Left renal cortex interstitium (tissue), 4 donors: ENCODE results near the gene KBTBD12. TPM values are rescaled to one million over a fixed set of nuclear protein-coding genes. Genes with fewer than 3 reads are reported as not detected.
"Not testable (repeated sequence)": the region's sequence is repeated elsewhere in the genome, so short reads cannot be mapped to it uniquely, and the experiment has no call there.

ENCODE experiments used
- DNase-seq, 4 donors: peaks; one replicate each; pipeline ENCODE4 v3.0.0-alpha.2; 2013; ENCODE audit warnings: low read depth in 4 of 4, low spot score in 2 of 4, missing footprints in 1 of 4
- polyA plus RNA-seq, 4 donors: library from polyadenylated mRNA; unstranded; fragments of 120-200 nt; gene quantifications; one replicate each; pipeline ENCODE4 v1.2.1, GENCODE V29; 2013; ENCODE audit not compliant: insufficient read length in 4 of 4

The KBTBD12 gene
- polyA plus RNA-seq, 4 donors: 0.81 to 1.6 (median 1.3) TPM

DNA sequence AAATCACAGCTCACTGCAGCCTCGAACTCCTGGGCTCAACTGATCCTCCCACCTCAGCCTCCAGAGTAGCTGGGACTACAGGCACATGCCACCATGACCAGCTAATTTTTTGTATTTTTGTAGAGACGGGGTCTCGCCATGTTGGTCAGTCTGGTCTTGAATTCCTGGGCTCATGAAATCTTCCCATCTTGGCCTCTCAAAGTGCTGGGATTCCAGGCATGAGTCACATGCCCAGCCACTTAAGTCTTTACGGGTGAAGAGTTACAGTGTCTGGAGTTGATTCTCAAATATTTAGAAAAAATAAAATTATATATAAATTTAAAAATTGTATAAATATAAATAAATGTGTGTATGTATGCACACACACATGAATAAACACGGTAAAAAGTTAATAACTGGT is 14.5 kb upstream of the KBTBD12 start:
- DNase-seq: no peak

DNA sequence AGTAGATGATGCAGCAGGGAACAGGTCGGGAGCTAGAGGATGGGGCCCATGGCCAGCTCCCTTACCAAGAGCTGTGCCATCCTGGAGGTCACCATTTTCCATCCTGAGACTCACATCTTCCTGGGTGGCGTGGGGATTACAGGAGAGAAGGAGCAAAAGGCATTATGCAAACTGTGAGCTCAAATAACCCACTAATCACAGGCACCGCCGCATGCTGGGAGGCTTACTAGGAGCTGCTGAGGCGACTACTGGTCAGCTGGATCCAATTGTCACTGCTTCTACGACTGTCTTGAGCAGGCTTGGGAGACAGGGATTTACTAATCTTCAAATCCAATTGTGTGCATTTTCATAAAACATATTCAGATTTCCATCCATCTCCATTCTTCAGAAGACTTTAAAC is 12.5 kb upstream of the KBTBD12 start:
- no peak for DNase-seq

DNA sequence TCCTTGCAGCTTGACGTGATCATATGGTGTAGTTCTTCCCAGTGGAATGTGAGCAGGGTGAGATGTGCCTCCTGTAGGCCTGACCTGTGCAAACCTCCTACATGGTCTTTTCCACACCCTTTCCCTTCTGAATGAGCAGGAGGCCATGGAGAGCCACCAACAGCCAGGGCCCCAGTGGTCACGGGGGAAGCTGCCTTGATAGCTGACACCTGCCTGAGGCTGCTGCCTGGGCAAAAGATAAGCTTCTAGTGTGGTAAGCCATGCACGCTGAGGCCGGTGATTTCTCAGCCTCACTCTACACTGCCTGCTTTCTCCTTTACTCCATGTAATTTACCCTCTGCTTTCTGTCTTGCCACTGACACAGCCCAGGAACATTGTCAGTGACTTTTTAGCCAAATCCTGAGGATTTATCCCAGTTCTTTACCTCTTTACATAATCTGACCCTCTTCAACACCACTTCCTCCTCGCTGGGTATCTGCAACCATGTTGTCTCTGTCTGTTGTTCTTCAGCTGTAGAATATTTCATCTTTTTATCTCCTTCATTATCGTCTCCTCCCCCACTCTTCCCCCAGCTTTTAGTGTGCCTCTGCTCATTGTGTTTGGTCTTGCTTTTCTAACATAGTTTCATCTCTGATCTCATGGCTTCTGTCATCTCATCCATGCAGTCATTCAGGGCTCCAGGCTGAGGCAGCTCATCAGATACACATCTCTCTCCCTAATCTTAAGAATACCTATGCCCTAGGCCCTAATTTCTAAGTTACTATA is 11.2 kb upstream of the KBTBD12 start:
- DNase-seq: no peak

DNA sequence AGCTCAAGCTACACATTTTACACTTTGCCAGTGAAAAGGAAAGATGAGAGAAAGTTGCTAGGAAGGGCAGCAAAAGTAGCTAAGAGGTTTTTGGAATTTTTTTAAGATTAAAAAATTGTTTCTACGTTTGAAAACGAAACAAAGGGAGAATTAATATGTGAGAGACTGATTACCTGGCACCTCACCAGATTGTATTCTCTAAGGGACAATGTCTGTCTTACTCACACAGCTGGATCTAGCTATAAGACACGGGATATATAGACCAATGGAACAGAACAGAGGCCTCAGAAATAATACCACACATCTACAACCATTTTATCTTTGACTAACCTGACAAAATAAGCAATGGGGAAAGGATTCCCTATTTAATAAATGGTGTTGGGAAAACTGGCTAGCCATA is 9.5 kb upstream of the KBTBD12 start:
- no peak for DNase-seq

DNA sequence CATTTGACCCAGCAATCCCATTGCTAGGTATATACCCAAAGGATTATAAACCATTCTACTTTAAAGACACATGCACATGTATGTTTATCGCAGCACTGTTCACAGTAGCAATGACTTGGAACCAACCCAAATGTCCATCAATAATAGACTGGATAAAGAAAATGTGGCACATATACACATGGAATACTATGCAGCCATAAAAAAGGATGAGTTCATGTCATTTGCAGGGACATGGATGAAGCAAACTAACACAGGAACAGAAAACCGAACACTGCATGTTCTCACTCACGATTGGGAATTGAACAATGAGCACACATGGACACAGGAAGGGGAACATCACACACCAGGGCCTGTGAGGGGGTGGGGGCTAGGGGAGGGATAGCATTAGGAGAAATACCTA is 8.4 kb upstream of the KBTBD12 start:
- not testable (repeated sequence) for DNase-seq

DNA sequence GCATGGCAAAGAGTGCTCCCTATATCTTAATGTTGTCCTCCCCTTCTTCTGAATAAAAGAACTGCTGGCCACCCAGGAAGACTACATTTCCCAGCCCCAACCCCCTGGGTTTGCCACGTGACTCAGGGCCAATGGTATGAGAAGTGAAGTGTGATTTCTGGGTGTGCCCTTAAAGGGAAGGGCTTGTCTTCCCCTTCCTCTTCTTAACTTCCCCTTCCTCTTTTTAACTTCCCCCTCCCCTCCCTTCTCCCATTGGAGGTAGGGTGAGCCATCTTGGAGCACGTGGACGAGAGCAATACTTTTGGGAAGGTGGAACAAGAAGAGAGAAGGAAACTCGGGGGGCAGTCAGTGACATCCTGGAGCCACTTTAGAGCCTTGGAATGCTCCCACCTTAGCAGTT is 6.8 kb upstream of the KBTBD12 start:
- no peak for DNase-seq

DNA sequence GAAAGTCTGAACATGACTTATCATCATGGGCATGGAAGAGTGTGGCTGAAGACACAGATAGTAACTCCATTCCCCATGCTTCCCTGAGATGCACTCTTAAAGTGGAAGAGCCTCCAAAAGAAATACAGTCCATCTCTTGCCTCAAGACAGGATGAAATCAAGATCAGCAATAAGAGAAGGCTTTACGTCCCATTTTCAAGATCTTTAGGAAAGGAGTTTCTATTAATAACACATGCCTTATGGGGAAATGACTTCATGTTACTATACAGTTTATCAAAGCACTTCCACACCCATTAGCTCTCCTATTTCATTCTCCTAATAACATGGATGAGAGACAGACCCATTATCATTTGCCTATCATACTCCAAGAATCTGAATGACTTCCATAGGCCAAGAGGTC is 6.1 kb upstream of the KBTBD12 start:
- DNase-seq: no peak

DNA sequence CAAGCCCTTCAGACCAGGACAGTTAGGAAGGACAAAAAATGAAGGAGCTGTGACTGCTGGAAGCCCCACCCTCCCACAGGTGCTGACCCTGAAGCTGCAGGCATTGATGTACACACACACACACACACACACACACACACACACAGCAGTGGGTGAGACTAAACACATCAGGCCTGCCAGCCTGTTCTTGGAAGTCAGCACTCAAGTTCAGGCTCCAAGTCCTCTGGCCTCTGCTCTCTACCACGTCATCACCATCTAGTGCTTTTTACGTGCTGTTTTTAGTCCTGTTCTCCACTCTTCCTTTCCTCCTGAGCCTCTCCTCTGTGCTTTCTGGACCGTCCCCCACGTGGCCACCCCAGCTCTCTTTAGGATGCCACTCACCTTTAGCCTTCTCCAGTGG is 5.4 kb upstream of the KBTBD12 start:
- DNase-seq: no peak

DNA sequence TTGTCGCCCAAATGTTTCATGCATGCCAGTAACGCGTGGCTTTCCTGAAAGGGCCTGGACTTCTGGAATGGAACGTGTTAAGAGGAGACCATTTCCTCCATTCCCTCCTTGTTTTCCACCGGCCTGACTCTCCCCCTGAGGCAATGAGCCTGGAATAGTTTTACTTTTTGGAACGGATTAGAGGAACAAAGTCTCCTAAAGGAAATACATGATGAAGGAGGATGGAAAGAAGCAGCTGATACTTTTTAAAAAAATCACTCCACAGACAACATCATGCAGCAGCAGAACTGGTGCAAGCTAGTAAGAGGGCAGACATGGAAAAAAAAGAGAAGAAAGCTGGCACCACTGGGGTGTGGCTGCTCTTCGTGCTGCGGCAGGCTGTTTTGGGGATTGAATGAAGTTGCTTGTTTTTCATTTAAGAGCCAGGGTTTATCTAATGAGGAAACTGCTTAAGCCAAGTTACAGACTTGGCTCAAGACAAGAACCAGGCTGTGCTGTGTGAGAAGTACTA is 3.6 kb upstream of the KBTBD12 start:
- no peak for DNase-seq

DNA sequence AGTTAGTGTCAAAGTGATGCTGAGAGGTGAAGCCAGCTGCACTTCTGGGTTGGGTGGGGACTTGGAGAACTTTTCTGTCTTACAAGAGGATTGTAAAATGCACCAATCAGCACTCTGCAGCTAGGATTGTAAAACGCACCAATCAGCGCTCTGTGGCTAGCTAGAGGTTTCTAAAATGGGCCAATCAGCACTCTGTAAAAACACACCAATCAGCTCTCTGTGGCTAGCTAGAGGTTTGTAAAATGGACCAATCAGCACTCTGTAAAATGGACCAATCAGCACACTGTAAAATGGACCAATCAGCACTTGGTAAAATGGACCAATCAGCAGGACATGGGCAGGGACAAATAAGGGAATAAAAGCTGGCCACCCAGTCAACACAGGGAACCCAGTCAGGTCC is 1.2 kb upstream of the KBTBD12 start:
- DNase-seq: not testable (repeated sequence)

DNA sequence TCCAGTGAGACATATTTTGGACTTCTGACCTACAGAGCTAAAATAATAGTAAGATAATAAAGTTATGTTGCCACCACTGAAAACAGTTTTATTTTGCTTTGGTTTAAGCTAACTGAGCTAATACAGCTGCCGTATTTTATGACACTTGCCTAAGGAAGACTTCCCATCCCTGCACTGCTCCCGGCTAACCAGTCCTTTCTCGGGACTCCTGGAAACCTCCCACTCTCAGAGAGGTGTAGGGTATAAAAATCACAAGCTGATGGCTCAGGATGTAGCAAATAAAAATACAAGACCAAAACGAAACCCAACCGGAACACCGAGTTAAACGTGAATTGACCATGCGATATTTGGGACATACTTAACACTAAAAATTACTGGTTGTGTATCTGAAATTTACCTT is 448 bp upstream of the KBTBD12 start:
- DNase-seq: no peak

DNA sequence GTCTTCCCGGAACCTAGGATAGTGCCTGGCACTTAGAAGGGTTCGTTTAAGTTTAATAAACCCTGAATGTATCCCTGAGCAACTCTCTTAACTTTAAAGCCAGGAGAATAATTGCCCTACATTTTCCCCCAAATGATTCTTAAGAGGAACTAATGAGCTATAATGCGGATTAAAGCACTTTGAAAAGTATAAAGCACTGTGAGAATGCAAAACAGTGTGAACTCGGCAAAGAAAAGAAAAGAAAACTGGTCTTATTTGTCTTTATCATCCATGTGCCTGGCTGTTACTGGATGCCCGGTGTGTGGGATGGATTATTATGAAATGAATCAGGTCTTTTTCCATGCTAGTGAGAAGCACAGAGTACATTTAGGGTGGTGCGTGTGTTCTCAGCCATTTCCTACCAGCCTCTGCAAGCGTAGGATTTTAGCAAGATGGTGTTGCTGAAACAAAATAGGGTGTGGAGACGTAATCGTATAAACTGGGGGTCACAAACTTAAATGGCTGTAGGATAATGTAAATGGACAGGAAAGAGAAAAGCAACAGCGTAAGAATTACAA is 983 bp downstream of the KBTBD12 start:
- no peak for DNase-seq

DNA sequence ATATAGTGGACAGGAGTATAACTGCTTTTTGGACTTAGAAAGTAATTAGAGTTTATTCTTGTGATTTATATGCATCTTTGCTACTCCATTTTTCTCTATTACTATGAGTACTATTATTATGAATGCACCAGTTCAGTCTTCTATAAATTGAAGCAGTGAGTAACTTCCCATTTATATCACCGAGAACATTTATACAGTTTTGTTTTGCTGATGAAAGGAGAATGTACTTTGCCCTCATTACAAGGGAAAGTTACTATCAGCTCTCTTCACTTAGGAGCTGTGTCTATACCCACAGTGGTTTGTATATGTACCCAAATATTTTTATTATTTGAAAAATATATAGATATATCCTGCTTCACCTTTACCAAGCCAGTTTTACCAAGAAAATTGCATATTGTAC is 5.7 kb downstream of the KBTBD12 start:
- no peak for DNase-seq

DNA sequence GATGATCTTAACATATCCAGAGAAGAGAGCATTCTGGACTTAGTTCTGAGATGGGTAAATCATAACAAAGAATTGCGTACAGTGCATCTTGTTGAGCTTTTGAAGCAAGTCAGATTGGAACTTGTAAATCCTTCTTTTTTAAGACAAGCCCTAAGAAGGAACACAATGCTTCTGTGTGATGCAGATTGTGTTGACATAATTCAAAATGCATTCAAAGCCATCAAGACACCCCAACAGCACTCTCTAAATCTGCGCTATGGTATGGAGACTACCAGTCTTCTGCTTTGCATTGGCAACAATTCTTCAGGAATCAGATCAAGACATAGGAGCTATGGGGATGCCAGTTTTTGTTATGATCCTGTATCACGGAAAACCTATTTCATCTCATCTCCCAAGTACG is 8.6 kb downstream of the KBTBD12 start:
- no peak for DNase-seq

DNA sequence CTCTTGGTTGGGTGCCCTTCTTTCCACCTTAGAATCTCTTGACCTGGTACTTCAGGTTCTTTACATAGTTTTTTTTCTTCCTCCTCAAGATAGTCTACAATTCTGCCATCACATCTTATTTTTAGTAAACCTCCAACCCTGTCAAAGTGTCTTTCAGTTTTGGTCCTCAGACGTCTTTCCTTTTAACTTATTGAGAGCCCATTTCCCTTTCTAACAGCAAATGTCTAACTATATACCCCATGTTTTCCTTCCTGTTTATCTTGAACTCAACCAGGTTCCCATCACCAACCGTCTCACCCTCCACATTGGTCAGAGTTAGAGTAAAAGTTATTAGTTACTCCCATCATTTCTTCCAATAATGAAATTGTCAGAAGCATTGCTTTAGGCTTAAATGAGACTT is 10.4 kb downstream of the KBTBD12 start:
- no peak for DNase-seq

DNA sequence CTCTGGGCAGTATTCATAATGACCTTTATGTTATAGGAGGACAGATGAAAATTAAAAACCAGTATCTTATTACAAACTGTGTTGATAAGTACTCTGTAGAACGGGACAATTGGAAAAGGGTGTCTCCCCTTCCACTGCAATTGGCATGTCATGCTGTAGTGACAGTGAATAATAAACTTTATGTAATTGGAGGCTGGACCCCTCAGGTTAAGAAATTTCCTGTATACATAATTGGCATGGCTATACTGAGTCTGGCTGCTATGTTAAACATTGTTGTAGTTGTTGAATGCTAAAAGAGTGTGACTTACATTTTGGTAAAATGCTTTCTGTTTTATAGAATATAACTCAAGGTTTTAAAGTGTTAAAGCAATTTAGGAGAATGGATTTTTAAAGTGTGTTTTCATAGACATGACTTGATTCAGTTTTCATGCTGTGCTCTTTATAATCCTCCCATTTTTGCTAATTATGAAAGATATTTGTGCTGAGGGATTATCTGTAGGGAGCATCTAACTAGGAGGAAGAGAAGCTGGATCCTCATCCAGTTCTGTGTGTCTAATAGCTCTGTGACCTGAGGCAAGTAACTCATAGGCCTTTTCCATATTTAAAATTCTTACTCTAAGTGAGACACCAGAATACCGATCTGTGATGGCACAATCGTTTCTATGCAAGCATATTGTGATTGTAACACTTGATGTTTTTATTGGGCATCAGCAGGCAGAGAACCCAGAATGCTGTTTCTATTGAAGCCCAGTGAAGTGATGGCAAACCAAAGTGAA is 13.0 kb downstream of the KBTBD12 start:
- DNase-seq: no peak

DNA sequence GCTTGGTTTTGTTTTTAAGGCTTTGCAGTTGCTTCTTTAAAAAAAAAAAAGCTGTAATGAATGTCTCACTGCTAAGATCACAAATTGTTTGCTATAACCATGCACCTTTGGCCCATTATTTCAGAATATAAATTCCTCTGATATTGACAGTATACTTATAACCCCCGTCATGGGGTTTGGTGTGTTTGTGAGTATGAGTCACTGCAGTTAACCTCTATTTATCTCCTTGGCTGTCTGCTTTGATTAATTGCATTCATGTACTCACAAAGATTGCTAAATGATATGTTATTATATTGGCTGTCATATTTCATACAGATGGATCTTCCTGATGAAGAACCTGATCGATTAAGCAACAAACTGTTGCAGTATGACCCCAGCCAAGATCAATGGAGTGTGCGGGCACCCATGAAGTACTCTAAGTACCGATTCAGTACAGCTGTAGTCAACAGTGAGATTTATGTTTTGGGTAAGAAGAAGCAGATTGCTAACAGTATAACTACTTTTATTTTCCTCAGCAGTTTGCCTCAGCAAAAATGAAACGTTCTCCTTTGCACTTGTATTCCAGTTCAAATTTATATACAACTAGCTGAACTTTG is 14.9 kb downstream of the KBTBD12 start:
- DNase-seq: no peak

DNA sequence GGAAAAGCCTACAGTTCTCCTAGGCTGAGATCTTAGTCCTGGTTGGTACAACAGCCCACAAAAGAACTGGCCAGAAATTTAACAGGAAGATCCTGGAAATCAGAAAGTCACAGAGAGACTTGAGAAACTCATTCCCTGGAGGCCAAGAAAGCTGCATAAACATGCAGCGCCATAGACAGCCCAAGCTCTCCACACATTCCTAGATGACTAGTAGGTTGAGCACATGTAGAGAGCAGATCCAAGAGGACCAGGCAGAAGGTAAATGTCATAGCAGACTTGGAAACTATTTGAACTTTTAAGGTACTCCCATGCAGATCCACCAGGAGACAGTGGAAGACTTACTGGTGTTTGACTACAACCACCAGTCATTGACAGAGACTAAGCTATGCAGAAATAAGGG is 18.4 kb downstream of the KBTBD12 start:
- DNase-seq: no peak

DNA sequence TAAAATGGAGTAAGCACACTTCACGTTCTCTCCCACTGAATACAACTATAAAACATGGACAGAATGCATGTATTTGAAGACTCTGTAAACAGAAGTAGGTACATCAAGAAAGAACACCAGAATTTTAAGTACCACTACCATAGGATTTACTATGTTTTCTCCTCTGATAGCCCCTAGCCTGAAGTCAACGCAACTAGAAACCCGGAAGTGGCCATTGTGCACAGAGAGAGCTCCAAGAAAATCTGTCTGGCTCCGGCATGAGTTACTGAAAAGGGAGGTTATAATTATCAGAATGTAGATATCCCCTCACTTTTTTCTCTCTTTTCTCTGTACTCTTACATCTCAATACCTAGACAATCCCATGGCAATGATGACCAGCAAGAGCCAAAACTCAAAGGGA is 23.8 kb downstream of the KBTBD12 start:
- no peak for DNase-seq

DNA sequence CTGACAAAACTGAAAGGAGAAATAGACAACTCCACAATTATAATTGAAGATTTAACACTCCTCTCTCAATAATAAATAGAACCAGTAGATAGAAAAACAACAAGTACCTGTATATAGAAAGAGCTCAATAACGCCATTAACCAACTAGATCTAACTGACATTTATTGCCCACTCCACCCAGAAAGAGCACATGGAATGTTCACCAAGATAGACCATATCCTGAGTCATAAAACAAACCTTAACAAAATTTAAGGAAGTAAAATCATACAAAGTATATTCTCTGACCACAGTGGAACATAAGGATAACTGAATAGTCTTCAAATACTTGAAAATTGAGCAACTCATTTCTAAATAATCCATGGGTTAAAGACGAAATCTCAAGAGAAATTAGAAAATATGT is 25.1 kb downstream of the KBTBD12 start:
- DNase-seq: no peak

DNA sequence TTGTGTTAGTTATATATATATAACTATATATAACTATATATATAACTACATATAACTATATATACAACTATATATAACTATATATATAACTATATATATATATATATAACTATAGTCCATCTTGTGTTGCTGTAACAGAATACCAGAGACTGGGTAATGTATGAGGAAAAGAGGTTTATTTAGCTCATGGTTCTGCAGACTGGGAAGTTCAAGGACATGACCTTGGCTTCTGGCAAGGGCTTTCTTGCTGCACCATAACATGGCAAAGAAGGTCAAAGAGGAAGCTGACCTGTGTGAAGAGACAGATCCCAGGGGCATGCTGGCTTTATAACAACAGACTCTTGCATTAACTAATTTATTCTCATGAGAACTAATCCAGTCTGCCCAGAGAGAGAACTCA is 27.6 kb downstream of the KBTBD12 start:
- DNase-seq: no peak
